IPS DF 4.7 (cell line): ENCODE data around the gene ADARB2.

Source experiments
- DNase-seq: peaks from one replicate; pipeline ENCODE4 v3.0.0-alpha.2; 2013; ENCODE audit warnings: low spot score; ENCODE audit errors: extremely low read depth

The ADARB2 gene

DNA sequence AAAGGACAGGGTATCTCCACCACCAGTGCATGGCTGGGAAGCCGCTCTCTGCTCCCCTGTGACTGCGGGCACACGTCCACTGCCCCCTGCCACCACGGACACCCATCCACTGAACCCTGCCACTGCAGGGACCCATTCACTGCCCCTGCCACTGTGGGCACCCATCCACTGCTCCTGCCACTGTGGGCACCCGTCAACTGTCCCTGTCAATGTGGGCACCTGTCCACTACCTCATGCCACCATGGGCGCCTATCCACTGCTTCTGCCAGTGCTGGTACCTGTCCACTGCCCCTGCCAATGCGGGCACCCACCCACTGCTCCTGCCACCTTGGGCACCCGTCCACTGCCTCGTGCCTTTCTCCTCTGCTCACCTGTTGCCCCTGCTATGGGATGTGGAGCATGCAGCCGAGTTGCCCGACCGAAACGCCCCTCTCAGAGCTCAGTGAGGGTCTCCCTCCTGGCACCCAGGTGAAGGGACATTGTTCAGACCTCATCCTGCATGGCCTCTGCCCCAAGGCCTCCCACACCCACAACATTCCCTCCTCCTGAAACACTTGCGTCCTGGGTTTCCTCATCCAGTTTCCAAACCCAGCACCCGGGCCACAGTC is 207.4 kb downstream of the ADARB2 start:
- DNase-seq: no peak

DNA sequence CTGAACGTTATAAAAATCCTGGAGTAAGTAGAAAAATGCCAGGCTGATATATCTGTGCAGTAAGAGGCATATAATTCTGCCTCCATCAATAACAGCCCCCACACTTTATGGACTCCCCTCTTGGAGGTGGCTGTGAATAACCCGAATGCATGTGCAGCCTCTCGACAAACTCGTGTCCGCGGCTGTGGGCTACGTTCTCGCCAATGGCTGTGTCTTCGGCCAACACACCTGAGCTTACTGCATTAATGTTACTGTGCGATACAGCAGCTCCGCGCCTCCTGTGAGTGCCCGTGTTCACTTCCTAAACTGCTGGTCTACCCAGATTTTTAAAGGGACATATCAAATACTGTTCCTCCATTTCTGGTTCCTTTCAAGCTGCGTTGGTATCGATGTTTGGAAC is 209.4 kb downstream of the ADARB2 start:
- DNase-seq: no peak

DNA sequence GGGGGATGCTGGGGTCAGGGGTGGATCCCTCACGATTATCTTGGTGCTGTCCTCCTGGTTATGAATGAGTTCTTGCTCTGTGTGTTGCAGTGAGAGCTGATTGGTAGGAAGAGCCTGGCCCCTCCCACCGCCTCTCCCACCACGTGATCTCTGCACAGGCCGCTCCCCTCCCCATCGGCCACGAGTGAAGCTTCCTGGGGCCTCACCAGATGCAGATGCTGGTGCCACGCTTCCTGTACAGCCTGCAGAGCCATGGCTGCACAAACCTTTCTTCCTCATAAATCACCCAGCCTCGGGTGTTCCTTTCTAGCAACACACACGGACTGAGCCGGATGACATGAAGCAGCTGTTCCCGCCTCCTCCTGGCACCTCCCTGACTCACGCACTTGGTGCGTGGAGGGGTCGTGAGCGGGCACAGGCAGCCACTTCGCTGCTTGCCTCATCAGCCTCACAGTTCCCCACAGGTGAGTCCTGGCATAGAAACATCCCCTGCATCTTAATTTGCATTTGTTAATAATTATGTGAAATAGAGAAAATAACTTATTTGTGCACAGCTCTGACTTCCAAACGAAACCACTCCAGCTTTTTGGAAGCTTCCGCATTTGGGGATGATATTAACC is 210.8 kb downstream of the ADARB2 start:
- DNase-seq: no peak

DNA sequence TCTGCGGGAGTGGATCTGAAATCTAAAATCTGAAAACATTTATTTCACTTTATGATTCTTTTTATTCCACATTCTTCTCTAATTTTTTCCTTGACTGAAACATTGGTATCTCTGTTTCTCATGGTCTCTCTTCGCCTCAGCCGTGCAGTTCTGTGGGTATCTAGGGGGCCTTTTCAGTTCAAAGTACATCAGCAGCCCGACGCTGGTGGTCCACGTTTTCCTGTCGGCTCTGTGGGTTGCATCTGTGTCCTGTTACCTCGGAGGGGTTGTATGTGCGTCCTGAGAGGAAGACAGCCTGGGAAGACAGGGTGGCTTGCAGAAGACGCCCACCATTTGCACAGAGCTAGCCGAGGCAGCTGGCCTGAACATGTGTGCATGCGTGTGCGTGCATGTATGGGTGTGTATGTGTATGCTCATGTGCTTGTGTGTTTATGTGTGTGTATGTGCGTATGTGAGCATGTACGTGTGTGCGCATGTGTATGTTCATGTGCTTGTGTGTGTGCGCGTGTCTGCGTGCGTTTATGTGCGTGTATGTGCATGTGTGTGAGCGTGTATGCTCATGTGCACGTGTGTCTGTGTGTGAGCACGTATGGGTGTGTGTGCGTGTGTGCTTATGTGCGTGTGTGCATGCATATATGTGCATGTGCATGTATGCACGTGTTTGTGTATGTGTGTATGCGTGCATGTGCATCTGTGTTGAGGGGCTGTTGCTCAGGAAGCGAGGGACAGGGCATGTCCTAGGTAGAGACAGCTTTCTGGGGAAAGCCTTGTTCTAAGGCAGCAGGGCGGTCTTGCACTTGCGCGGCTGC is 211.8 kb downstream of the ADARB2 start:
- DNase-seq: no peak

DNA sequence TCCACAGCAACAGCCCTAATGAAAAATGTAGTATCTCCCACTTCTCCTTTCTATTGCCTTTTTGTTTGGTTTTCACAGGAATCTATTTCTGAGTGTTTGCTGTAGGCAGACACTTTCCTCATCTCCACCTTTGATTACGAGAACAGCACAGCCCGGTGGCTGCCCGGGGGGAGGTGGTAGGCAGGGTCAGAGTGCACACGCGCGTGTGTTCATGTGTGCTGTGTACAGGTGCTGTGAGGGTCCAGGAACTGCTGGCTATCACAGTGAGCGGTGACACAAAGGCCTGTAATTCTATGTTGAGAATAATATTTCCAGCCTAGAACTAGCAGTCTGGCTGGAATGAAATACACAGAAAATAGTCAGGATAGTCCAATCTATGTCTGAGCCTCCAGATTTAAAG is 212.8 kb downstream of the ADARB2 start:
- no peak for DNase-seq

DNA sequence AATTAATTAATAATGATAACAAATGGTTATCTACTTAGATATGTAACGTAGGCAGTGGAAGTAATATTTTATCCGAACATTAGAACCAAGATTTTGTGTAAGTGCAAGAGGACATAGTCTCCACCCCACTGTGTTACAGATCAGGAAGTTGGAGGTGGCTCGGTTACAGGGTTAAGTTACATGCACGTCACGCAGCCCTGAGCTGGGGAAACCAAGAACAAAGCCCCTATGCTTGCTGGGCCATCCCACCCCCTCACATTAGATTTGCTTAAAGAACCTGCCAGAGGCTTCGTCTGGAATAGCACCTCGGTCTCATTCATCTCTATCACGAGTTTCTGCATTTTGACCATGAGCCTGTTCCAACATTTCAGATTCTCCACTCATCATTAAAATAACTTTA is 214.1 kb downstream of the ADARB2 start:
- no peak for DNase-seq

DNA sequence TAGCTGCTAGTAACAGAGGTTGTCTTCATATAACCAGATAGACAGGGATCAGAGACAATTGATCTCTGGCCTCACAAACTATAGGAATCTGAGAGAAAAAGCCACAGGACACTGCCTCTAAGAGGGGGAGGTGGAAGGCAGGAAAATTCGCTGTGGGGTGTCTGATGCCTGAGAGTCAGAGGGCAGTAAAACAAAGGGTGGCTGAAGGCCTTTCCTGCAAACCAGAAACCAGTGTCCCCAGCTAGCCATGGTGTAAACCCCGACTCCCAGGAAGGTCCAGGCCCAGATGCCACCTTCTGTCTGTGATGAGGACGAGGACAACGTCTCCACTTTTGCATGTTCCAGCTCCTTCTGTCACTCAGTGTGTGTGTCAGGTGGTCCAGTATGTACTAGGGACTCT is 215.1 kb downstream of the ADARB2 start:
- no peak for DNase-seq

DNA sequence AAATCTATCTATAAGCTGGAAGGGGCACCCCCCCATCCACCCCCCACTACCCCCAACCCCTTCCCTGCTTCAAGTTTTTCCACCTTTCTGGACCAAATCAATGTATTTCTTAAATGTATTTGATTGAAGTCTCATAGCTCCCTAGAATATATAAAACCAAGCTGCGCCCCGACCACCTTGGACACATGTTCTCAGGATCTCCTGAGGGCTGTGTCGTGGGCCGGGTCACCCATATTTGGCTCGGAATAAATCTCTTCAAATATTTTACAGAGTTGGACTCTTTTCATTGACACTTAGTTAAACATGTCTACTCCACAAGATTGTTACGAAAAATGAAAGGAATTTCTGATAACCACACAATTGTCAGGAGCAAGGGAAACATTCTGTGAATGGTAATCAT is 215.6 kb downstream of the ADARB2 start:
- no peak for DNase-seq

DNA sequence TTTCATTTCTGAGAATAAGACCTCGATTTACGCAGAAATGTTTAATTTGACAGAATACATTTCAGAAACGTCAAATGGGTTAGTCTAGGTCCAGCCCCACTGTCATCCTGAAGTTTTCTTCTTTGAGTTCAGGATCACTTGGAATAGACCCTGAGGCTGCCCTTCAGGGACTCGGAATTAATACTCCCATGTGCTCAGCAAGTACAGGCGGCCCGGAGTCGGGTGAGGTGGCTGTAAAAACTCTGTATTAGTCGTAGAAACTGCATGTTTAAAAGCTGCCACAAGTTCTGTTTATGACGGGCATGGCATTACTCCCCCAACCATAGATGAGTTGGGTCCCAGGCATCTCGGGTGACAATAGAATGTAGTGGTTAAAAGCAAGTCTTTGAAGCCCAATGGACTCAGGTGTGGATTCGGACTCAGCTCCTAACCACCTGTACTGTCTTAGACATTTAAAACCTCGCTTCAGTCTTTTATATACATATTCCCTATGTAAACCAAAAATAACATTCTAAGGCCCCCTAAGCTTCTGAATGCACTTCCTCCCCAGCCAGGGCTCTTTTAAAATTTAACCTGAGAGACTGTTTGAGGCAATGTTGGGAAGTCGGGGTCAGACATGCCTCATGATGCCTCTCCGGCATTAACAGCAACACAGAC is 216.3 kb downstream of the ADARB2 start:
- no peak for DNase-seq

DNA sequence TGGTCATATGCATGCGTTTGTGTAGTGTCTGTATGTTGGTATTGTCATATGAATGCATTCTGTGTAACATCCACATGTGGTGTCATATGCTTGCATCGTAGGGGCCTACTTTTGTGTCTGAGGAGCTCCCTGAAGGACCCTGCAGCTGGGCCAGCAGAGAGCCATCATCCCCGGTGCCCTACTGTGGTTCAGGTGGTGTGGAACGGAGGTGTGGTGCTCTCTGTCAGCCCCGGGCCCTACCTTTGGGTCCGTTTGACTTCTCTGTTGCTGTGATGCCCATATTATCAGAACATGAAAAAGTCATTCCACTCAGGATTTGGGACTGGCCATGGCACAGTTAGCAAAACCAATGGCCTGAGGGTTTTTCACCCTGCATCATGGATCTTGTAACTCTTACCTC is 217.9 kb downstream of the ADARB2 start:
- DNase-seq: no peak

DNA sequence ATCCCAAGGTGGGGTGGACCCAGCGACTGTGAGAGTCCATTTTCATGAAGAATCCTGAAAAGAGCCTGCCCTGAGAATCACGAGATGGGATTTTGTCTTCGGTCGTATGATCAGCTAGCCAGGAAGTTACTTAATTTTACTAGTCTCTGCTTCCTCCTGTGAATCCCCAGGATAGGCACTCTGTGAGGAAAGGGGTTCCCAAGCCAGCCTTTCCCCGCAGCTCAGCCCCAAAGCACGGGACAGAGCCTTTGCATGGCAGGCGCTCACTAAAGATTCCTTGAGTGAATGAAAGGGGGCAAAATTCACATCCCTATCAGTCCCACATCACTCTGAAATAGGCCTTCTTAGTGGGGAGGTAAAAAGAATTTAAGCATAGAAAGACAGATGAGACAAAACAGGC is 219.6 kb downstream of the ADARB2 start:
- no peak for DNase-seq

DNA sequence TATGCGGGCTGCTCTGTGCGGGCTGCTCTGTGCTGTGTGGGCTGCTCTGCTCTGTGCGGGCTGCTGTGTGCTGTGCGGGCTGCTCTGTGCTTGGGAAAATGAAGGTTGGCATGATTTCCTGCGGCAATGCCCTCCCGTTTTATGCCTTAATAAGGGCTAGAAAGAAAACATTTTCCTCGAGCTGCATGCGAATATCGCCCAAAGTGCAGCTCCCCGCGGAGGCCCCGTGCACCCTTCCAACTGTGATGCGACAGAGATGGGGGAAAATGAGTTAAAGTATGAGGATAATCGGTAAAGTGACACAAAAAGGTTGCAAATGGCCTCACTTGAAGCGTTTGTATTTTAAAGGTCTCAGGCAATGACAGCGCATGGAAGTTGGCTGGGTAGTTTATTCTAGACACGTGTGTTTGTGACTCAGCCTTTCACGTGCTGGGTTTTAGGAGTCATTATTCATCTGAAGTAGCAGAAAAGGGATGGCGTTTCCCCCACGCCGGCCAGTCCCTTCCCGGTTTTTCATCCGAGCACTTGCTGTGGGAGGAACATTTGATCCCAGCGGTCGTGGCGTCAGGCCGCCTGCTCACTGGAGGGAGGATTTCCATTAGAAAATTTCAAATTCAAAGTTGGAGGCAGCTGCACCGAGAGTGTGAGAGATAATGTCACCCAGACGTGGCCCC is 220.7 kb downstream of the ADARB2 start:
- no peak for DNase-seq

DNA sequence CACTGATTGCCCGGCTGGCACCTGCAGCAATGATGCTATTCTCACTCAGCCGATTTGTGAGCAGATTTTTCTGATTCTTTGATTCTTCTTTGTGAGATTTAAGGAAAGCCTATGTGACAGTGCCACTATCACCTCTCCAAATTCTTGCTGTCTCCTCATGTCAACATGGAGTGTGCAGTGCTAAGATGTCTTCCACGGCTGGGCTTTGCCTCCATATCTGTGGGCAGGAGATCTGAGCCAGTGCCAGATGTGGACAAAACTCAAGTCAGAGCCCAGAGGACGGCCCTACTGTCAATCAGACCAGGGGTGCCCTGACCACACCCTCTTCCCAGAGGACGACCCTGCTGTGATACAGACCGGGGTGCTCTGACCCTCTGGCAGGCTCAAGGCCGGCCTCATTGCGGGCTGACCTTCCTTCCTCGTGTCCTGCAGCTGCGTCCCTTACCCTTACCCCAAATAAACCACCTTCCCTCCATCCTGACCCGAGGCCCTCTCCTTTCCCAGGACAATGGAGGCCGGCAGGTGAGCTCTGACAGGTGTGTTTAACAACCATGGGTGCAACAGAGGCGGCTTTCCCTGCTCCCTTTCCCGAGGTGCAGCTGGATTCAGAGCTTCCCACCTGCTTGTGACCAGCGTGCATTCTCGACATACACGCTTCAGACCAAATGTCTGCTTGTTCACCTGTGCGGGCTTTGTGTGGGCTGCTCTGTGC is 221.4 kb downstream of the ADARB2 start:
- no peak for DNase-seq

DNA sequence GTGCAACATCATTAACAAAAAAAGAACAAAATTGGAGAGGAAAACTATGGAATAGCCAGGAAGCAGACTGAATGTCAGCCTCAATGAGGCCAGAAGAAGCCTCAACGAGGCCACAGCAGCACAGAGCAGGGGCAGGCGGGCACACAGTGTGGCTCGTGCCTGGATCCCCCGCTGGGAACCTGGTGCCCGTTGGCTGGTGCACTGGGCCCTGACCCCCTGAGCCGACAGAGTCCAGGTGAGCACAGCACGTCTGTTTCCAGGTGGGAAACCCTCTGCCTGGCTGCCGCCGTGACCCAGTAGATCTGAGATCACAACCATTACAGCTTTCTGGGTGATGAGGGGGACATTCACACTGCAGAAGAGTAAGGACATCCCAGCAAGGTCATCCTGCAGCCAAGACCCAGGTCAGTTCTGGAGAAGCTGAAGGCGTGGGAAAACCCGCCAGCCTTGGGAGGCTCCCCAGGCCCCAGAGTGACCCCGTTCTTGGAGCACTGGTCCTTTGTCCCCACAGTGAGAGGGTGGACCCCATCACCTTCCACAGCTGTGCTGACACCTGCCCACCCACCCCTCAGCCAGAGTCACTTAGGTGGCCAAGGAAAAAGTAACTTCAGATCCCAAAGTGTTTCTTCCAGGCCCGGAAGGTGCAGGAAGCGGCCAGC is 222.1 kb downstream of the ADARB2 start:
- DNase-seq: no peak

DNA sequence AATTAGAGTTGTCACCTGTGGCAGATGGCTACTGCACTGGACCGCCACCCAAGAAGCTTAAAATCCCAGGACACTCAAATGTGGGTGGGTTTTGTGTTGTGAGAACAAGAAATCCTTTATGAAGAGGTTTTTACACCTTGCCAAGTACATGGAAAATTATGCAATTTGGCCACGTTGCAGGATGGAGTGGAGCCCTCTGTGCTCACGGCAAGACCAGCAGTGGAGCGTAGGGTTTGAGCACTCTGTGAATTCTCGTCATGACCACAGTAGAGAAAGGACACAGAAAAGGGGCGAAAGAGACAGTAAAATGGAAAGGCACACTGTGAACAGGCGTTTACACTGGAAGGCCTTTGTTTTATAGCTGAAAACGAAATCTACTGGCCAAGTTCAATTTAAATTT is 222.6 kb downstream of the ADARB2 start:
- no peak for DNase-seq

DNA sequence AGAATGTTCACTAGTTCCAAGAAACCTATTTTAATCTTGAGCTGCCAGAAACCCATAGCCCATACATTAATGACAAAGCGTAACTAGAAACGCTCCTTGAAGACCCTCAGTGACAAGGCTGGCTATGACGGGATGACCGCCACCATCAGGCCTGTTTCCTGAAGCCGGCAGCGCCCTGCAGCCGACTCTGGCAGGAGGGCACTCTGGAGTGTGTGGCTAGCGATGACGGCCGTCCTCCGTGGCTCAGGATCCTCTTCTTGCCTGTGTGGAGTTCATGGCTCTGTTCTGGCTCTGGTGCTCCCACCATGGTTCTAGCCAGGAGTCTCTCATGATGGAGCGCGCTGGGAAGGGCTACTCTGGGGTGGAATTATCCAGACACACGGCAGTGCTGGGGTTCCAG is 224.1 kb downstream of the ADARB2 start:
- DNase-seq: no peak

DNA sequence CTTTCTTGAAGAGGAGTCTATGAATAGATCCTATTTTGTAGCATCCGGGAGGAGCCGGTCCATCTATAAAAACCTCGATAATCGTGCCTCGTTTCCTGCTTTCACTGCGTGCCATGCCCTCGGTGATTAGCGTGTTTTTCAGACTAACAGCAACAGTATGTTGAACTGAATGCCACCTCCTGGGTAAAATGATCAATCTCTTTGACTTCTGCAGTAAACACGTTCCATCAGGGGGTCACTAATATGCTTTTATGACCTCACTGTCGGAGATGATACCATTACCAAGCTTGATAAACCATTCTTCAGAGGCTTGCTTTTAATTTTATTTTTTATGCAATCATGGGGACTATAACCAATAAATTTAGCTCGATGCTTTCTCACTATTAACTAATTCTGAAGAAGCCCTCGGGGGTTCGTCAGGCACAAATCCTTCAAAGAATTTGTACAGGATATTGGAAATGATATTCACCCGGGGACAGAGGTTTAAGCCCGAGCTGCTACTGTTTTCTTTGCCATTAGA is 228.3 kb downstream of the ADARB2 start:
- DNase-seq: no peak

DNA sequence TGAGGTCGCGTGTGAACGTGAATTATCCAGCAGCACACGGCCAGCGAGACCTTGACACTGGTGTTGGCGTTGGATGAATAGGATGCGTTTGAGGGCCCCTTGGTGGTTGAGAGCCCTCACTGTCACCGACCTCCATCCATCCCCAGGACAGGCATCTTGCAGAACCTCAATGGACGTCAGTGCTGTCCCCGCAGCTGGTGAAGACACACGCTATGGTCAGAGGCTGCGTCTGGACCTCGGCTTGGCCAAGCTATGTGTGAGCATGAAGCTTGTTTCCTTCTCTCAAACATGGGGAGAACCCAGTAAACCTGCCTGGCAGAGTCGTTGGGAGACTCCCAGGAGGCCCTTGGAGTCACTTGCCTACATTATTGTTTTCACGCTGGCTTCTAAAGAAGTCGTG is 229.2 kb downstream of the ADARB2 start:
- DNase-seq: no peak

DNA sequence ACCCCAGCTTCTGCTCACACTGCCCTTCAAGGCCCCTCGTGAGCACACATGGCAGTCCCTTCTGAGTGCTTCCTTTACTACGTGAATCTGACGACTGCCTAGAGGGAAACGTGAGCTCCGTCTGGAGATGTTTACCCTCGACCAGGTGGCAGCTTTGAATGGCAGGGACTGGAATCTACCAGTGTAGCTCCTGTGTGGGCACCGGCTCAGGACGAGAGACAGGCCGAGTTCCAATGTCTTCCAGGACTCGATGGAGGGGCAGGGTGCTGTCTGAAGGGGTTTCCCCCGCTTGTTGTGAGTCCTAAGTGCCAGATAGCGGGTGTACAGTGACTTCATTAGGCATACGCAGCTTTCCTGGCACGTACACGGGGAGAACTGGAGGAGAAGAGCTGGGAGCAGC is 229.9 kb downstream of the ADARB2 start:
- DNase-seq: no peak

DNA sequence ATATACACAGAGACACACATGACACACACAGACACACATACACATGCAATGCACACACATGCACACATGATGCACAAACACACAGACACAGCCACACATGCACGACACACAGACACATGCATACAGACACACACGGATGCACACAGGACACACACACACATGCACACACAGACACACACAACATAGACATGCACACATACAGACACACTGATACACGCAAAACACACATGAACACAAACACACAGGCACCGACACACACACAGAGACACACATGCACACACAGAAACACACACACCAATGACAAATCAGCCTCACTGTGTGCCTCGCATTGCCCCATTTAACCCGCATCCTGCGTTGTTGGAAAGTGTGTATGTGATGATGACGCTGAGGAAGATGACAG is 232.4 kb downstream of the ADARB2 start:
- no peak for DNase-seq
